Measurements from ENCODE around the gene PTGDR2. TPM values are rescaled to one million over a fixed set of nuclear protein-coding genes. Genes with fewer than 3 reads are reported as not detected.

The PTGDR2 gene
- total RNA-seq, 1 donor from 2014 or later, result not detected

- no peak for TF ChIP-seq CTCF (IDR thresholded peaks at IDR 0.05)
Observed at GRCh38 chr11:60838132-60838531, 17.6 kb downstream of the PTGDR2 start.

GRCh38 chr11:60836866-60837515 is 18.8 kb downstream of the PTGDR2 start:
- H3K4me3 ChIP-seq, result no peak overlapping the region
- no peak for TF ChIP-seq CTCF (IDR thresholded peaks at IDR 0.05)
- no peak overlapping the region for H3K27ac ChIP-seq
- H3K9me3 ChIP-seq, result no peaks in the 10 kb centered on the region
- DNase-seq (ENCODE audit: low spot score in 2 of 2), result no peak
- H3K27me3 ChIP-seq, result no peaks in the 10 kb centered on the region
- H3K36me3 ChIP-seq, result no peaks in the 10 kb centered on the region
- H3K4me1 ChIP-seq, result peaks cover 6 to 12% of the 10 kb centered on the region in 2 donors
- intact Hi-C loops (cut with DNase I), result no loop called here

More at GRCh38 chr11:60838132-60838531, 17.6 kb downstream of the PTGDR2 start:
- no peak overlapping the region for H3K27ac ChIP-seq
- H3K4me1 ChIP-seq, result peaks cover 15 to 16% of the 10 kb centered on the region in 2 donors
- H3K9me3 ChIP-seq, result no peaks in the 10 kb centered on the region
- intact Hi-C loops (cut with DNase I), result no loop called here
- no peak overlapping the region for H3K4me3 ChIP-seq
- no peaks in the 10 kb centered on the region for H3K27me3 ChIP-seq
- no peaks in the 10 kb centered on the region for H3K36me3 ChIP-seq
- no peak for DNase-seq (ENCODE audit: low spot score in 2 of 2)

- TF ChIP-seq CTCF (IDR thresholded peaks at IDR 0.05), result no peak
- intact Hi-C loops (cut with DNase I), result no loop called here
- H3K4me3 ChIP-seq, result no peak overlapping the region
Observed at GRCh38 chr11:60835534-60835846, 20.3 kb downstream of the PTGDR2 start.

GRCh38 chr11:60834742-60835533 is 20.8 kb downstream of the PTGDR2 start:
- no peak for TF ChIP-seq CTCF (IDR thresholded peaks at IDR 0.05)
- intact Hi-C loops (cut with DNase I), result loop anchor here (5.0 kb wide), 1 partner anchor 292 kb away; no protein-coding TSS in a partner anchor
- DNase-seq (ENCODE audit: low spot score in 2 of 2), result no peak

More at GRCh38 chr11:60835534-60835846, 20.3 kb downstream of the PTGDR2 start:
- Histone ChIP-seq H3K27me3 (no peaks in the 10 kb centered on the region), H3K9me3 (no peaks in the 10 kb centered on the region), H3K36me3 (no peaks in the 10 kb centered on the region), H3K27ac (no peak overlapping the region), H3K4me1 (peaks cover 0 to 2% of the 10 kb centered on the region in 2 donors)
- DNase-seq (ENCODE audit: low spot score in 2 of 2), result no peak

GRCh38 chr11:60831501-60832079 is 24.2 kb downstream of the PTGDR2 start:
- no peaks in the 10 kb centered on the region for H3K27me3 ChIP-seq
- H3K4me1 ChIP-seq, result no peaks in the 10 kb centered on the region
- no peak for DNase-seq (ENCODE audit: low spot score in 2 of 2)
- H3K4me3 ChIP-seq, result no peak overlapping the region
- H3K9me3 ChIP-seq, result no peaks in the 10 kb centered on the region
- no peak overlapping the region for H3K27ac ChIP-seq
- no peaks in the 10 kb centered on the region for H3K36me3 ChIP-seq
- TF ChIP-seq CTCF (IDR thresholded peaks at IDR 0.05), result no peak
- intact Hi-C loops (cut with DNase I), result loop anchor here (1.0 to 5.0 kb wide), 3 partner anchors 68 to 355 kb away; no protein-coding TSS in a partner anchor

More at GRCh38 chr11:60834742-60835533, 20.8 kb downstream of the PTGDR2 start:
- no peaks in the 10 kb centered on the region for H3K36me3 ChIP-seq
- H3K27me3 ChIP-seq, result no peaks in the 10 kb centered on the region
- no peak overlapping the region for H3K4me3 ChIP-seq
- no peak overlapping the region for H3K27ac ChIP-seq
- no peaks in the 10 kb centered on the region for H3K4me1 ChIP-seq
- no peaks in the 10 kb centered on the region for H3K9me3 ChIP-seq

All from ascending aorta (tissue), 2 donors.